ENCODE data around the gene TWF1. TPM values are rescaled to one million over a fixed set of nuclear protein-coding genes. Genes with fewer than 3 reads are reported as not detected.

The TWF1 gene
- total and polyA plus RNA-seq, 9 of the 15 experiments (the other 6 are each of a cell fraction or from before 2014, with no cell fraction given) = 10.3 to 29.4 (median 23.4) TPM

GRCh38 chr12:43842259-43842658, 36.1 kb upstream of the TWF1 start (continued):
- TF ChIP-seq TFE3 (CRISPR knock-in tag; IDR thresholded peaks at IDR 0.05) (no peak), YY1 (IDR thresholded peaks at IDR 0.05; ENCODE audit: borderline replicate concordance in 1 of 3, control insufficient read depth in 1 of 3, extremely low read depth in 1 of 3, insufficient read depth in 3 of 3, insufficient read length in 1 of 3, insufficient replicate concordance in 2 of 3, low read depth in 1 of 3, low read length in 2 of 3) (no peak), PATZ1 (CRISPR knock-in tag; IDR thresholded peaks at IDR 0.05; ENCODE audit: borderline replicate concordance) (no peak), XRCC5 (IDR thresholded peaks at IDR 0.05; ENCODE audit: low read depth, low read length) (no peak), ATF7 (IDR thresholded peaks at IDR 0.05) (no peak)

- Histone ChIP-seq H3K36me3 (ENCODE audit: control insufficient read depth, insufficient read depth, low read length) (no peaks in the 10 kb centered on the region), H3K9me1 (ENCODE audit: control insufficient read depth, insufficient read depth, low read length) (no peaks in the 10 kb centered on the region), H3K27ac (ENCODE audit: extremely low read depth, low read depth, low read length) (no peak overlapping the region), H3K27me3 (ENCODE audit: control insufficient read depth in 2 of 2, insufficient read depth in 2 of 2, low read length in 2 of 2) (no peaks in the 10 kb centered on the region), H2AFZ (ENCODE audit: low read depth, low read length) (no peak overlapping the region), H3K9me3 (replicated peaks; ENCODE audit: control insufficient read depth, insufficient read depth, low read depth, low read length) (no peaks in the 10 kb centered on the region), H3K4me2 (ENCODE audit: insufficient read depth, low read length) (no peak overlapping the region), H3K4me1 (replicated peaks in 1 of 2; ENCODE audit: control insufficient read depth in 2 of 2, insufficient read depth in 2 of 2, low read length in 2 of 2) (peaks cover 0 to 1% of the 10 kb centered on the region in 2 experiments; a peak in 1 of 5 replicates), H3K4me3 (no peak overlapping the region), H4K20me1 (replicated peaks; ENCODE audit: control insufficient read depth, insufficient read depth, low read length) (no peaks in the 10 kb centered on the region), H3K79me2 (ENCODE audit: control insufficient read depth, insufficient read depth, low read length) (no peaks in the 10 kb centered on the region), H3K9ac (ENCODE audit: insufficient read depth in 1 of 2, low read depth in 2 of 2, low read length in 2 of 2) (no peak overlapping the region)
- BruUV-seq (replicated peaks) = no TSS peak
- ChIA-PET CTCF (ENCODE audit: low intra/inter-chr PET ratio) (no interaction called here), POLR2A (interaction anchor here (1.1 kb wide), 1 partner anchor 35 kb away, joined by 5 read pairs; the partner anchor contains the start of gene TWF1)
- DNase-seq (ENCODE audit: extremely low read depth in 1 of 4, low spot score in 3 of 4) (no peak), FAIRE-seq (no peak), ATAC-seq (no peak)
- WGBS (ENCODE audit: insufficient coverage, low coverage, missing lambda C conversion rate) = 0% methylated on average over 3 of the region's 3 CpGs
- intact Hi-C loops (cut with micrococcal nuclease) = no loop called here
- in situ Hi-C loops (cut with MboI) = no loop called here
- no peak for TF ChIP-seq CGGBP1 (CRISPR knock-in tag; IDR thresholded peaks at IDR 0.05)
Measured at GRCh38 chr12:43841253-43841652, 35.1 kb upstream of the TWF1 start.
